Hepatocyte (in vitro differentiated cells): ENCODE data around the gene CA11.

Experiments used
- EZH2 ChIP-seq: fragments of 200-600 bp; sonication (generic); IDR thresholded peaks from 2 replicates; pipeline ENCODE4 v1.6.1; 2016; ENCODE audit warnings: antibody characterized with exemption, mild to moderate bottlenecking, borderline replicate concordance
- EZH2phosphoT487 ChIP-seq: fragments of 200-600 bp; sonication (generic); IDR thresholded peaks from one replicate; pipeline ENCODE4 v1.6.1; 2018; ENCODE audit warnings: antibody characterized with exemption, mild to moderate bottlenecking, low read depth, moderate library complexity; ENCODE audit not compliant: unreplicated experiment, severe bottlenecking
- TF ChIP-seq, protein P1 (sequence below): fragments of 200-600 bp; sonication (generic); IDR thresholded peaks from 2 replicates; pipeline ENCODE4 v1.5.1; 2016; ENCODE audit warnings: antibody characterized with exemption, mild to moderate bottlenecking; ENCODE audit not compliant: poor library complexity

DNA sequence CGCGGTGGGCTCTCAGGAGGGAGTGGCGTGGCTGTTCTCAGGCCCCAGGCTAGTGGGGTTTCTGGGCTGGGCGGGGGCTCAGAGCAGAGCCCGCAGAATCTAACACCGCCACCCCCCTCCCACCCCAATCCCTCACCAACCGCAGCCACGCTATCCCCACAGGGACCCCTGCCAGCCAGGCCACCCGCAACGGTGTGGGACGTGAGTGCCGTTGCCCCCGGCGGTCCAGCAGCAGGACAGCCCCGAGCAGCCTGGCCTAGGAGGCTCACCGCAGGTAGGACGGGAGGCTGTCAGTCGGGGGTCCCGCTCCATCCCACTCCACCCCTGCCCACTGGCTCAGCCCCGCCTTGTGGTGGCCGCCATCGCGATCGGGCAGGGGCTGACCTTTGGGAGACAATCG lies 27.0 kb upstream of the CA11 start, which contains the start of gene NTN5:
- TF ChIP-seq, protein P1, sequence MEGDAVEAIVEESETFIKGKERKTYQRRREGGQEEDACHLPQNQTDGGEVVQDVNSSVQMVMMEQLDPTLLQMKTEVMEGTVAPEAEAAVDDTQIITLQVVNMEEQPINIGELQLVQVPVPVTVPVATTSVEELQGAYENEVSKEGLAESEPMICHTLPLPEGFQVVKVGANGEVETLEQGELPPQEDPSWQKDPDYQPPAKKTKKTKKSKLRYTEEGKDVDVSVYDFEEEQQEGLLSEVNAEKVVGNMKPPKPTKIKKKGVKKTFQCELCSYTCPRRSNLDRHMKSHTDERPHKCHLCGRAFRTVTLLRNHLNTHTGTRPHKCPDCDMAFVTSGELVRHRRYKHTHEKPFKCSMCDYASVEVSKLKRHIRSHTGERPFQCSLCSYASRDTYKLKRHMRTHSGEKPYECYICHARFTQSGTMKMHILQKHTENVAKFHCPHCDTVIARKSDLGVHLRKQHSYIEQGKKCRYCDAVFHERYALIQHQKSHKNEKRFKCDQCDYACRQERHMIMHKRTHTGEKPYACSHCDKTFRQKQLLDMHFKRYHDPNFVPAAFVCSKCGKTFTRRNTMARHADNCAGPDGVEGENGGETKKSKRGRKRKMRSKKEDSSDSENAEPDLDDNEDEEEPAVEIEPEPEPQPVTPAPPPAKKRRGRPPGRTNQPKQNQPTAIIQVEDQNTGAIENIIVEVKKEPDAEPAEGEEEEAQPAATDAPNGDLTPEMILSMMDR: no peak
- no peak for TF ChIP-seq EZH2phosphoT487
- no peak for TF ChIP-seq EZH2
